ENCODE results near the gene NOSIP.

DNA sequence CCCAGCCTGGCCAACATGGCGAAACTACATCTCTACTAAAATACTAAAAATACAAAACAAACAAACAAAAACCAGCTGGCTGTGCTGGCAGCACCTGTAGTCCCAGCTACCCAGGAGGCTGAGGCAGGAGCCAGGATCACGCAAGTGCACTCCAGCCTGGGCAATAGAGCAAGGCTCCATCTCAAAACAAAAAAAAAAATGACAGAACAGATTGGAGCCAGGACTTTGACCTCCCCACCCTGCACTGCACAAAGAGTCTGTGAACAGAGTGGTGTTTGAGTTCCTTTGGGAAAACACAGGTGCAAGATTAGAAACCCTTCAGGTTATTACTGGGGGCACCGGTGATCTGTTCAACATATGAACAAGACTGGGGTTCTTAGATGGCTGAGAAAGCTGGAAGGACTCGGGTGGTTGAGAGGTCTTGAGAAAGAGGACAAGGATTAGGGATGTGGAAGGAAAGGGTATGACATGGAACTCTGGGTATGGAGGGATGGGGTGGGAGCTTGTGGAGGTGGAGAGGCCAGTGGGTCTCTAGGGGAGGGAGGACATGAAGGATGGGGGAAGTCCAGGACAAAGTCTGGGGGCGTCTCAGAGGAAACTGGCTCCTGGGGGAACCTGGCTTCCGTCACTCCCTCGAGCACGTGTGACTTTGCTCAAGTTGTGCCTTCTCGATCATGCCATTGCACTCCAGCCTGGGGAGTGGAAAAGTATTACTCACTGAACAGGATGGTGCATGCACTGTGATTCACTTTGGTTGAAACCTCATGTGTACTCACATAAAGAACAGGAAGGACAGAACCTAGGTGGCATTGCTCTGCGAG lies 26.7 kb downstream of the NOSIP start:
- TF ChIP-seq, protein P1, sequence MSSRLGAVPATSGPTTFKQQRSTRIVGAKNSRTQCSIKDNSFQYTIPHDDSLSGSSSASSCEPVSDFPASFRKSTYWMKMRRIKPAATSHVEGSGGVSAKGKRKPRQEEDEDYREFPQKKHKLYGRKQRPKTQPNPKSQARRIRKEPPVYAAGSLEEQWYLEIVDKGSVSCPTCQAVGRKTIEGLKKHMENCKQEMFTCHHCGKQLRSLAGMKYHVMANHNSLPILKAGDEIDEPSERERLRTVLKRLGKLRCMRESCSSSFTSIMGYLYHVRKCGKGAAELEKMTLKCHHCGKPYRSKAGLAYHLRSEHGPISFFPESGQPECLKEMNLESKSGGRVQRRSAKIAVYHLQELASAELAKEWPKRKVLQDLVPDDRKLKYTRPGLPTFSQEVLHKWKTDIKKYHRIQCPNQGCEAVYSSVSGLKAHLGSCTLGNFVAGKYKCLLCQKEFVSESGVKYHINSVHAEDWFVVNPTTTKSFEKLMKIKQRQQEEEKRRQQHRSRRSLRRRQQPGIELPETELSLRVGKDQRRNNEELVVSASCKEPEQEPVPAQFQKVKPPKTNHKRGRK (CRISPR knock-in tag; IDR thresholded peaks at IDR 0.05; ENCODE audit: borderline replicate concordance): no peak
- TF ChIP-seq, protein P2, sequence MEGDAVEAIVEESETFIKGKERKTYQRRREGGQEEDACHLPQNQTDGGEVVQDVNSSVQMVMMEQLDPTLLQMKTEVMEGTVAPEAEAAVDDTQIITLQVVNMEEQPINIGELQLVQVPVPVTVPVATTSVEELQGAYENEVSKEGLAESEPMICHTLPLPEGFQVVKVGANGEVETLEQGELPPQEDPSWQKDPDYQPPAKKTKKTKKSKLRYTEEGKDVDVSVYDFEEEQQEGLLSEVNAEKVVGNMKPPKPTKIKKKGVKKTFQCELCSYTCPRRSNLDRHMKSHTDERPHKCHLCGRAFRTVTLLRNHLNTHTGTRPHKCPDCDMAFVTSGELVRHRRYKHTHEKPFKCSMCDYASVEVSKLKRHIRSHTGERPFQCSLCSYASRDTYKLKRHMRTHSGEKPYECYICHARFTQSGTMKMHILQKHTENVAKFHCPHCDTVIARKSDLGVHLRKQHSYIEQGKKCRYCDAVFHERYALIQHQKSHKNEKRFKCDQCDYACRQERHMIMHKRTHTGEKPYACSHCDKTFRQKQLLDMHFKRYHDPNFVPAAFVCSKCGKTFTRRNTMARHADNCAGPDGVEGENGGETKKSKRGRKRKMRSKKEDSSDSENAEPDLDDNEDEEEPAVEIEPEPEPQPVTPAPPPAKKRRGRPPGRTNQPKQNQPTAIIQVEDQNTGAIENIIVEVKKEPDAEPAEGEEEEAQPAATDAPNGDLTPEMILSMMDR (IDR thresholded peaks at IDR 0.05): no peak
